ENCODE data around the gene LAMB3. TPM values are rescaled to one million over a fixed set of nuclear protein-coding genes. Genes with fewer than 3 reads are reported as not detected.

Gene LAMB3
- total RNA-seq, 1 donor from 2014 or later = 4.2 TPM

GRCh38 chr1:209613400-209614150 lies 38.6 kb downstream of the LAMB3 start:
- peaks cover 10% of the 10 kb centered on the region for H3K36me3 Mint-ChIP-seq (ENCODE audit: low read depth, unreplicated experiment)

GRCh38 chr1:209612646-209613399 lies 39.4 kb downstream of the LAMB3 start:
- peaks cover 9% of the 10 kb centered on the region for H3K36me3 Mint-ChIP-seq (ENCODE audit: low read depth, unreplicated experiment)
- H3K9me3 Mint-ChIP-seq (ENCODE audit: unreplicated experiment) = peaks cover 2% of the 10 kb centered on the region
- Histone ChIP-seq H3K9ac (ENCODE audit: low read length) (no peak overlapping the region), H3K27me3 (ENCODE audit: insufficient read depth, low read length) (no peaks in the 10 kb centered on the region), H3K4me1 (ENCODE audit: insufficient read depth, low read length) (no peaks in the 10 kb centered on the region), H4K20me1 (ENCODE audit: insufficient read depth, low read length) (no peaks in the 10 kb centered on the region), H2AFZ (ENCODE audit: low read depth, low read length) (no peak overlapping the region), H3K79me2 (ENCODE audit: insufficient read depth, low read length) (no peaks in the 10 kb centered on the region), H3K36me3 (ENCODE audit: insufficient read depth, low read length) (no peaks in the 10 kb centered on the region), H3K9me3 (ENCODE audit: insufficient read depth, low read depth, low read length) (no peaks in the 10 kb centered on the region), H3K27ac (ENCODE audit: low read depth, low read length) (no peak overlapping the region), H3K4me2 (ENCODE audit: low read length) (no peak overlapping the region), H3K4me3 (ENCODE audit: insufficient read depth, low read depth, low read length) (no peak overlapping the region)
- H3K27ac Mint-ChIP-seq (ENCODE audit: unreplicated experiment) = no peak overlapping the region
- H3K27me3 Mint-ChIP-seq (ENCODE audit: low read depth, unreplicated experiment) = peaks cover 49% of the 10 kb centered on the region
- FAIRE-seq = no peak
- H3K4me1 Mint-ChIP-seq (ENCODE audit: low read depth, unreplicated experiment) = no peaks in the 10 kb centered on the region
- DNase-seq (ENCODE audit: low read depth) = no peak
- no peak overlapping the region for H3K4me3 Mint-ChIP-seq (ENCODE audit: unreplicated experiment)
- TF ChIP-seq EZH2 (IDR thresholded peaks at IDR 0.05; ENCODE audit: insufficient read depth, low read length) (no peak), CTCF (IDR thresholded peaks at IDR 0.05; ENCODE audit: insufficient read depth, low read depth, low read length) (no peak)

More at GRCh38 chr1:209613400-209614150, 38.6 kb downstream of the LAMB3 start:
- no peak overlapping the region for H2AFZ ChIP-seq (ENCODE audit: low read depth, low read length)
- no peaks in the 10 kb centered on the region for H3K4me1 ChIP-seq (ENCODE audit: insufficient read depth, low read length)
- H3K79me2 ChIP-seq (ENCODE audit: insufficient read depth, low read length) = no peaks in the 10 kb centered on the region
- DNase-seq (ENCODE audit: low read depth) (no peak), FAIRE-seq (no peak)
- H4K20me1 ChIP-seq (ENCODE audit: insufficient read depth, low read length) = no peaks in the 10 kb centered on the region
- no peak overlapping the region for H3K27ac ChIP-seq (ENCODE audit: low read depth, low read length)
- H3K4me2 ChIP-seq (ENCODE audit: low read length) = no peak overlapping the region
- no peak overlapping the region for H3K4me3 ChIP-seq (ENCODE audit: insufficient read depth, low read depth, low read length)
- Mint-ChIP-seq H3K27me3 (ENCODE audit: low read depth, unreplicated experiment) (peaks cover 52% of the 10 kb centered on the region), H3K4me1 (ENCODE audit: low read depth, unreplicated experiment) (no peaks in the 10 kb centered on the region), H3K4me3 (ENCODE audit: unreplicated experiment) (no peak overlapping the region), H3K9me3 (ENCODE audit: unreplicated experiment) (peaks cover 2% of the 10 kb centered on the region), H3K27ac (ENCODE audit: unreplicated experiment) (no peak overlapping the region)
- no peaks in the 10 kb centered on the region for H3K36me3 ChIP-seq (ENCODE audit: insufficient read depth, low read length)
- no peaks in the 10 kb centered on the region for H3K27me3 ChIP-seq (ENCODE audit: insufficient read depth, low read length)
- no peak for TF ChIP-seq EZH2 (IDR thresholded peaks at IDR 0.05; ENCODE audit: insufficient read depth, low read length)
- H3K9ac ChIP-seq (ENCODE audit: low read length) = no peak overlapping the region
- H3K9me3 ChIP-seq (ENCODE audit: insufficient read depth, low read depth, low read length) = no peaks in the 10 kb centered on the region

- Histone ChIP-seq H3K4me2 (ENCODE audit: low read length) (no peak overlapping the region), H4K20me1 (ENCODE audit: insufficient read depth, low read length) (no peaks in the 10 kb centered on the region), H3K4me3 (ENCODE audit: insufficient read depth, low read depth, low read length) (no peak overlapping the region), H3K79me2 (ENCODE audit: insufficient read depth, low read length) (no peaks in the 10 kb centered on the region), H3K9ac (ENCODE audit: low read length) (no peak overlapping the region), H3K9me3 (ENCODE audit: insufficient read depth, low read depth, low read length) (no peaks in the 10 kb centered on the region), H3K27ac (ENCODE audit: low read depth, low read length) (no peak overlapping the region), H2AFZ (ENCODE audit: low read depth, low read length) (no peak overlapping the region), H3K4me1 (ENCODE audit: insufficient read depth, low read length) (no peaks in the 10 kb centered on the region), H3K27me3 (ENCODE audit: insufficient read depth, low read length) (no peaks in the 10 kb centered on the region), H3K36me3 (ENCODE audit: insufficient read depth, low read length) (no peaks in the 10 kb centered on the region)
- FAIRE-seq = no peak
- DNase-seq (ENCODE audit: low read depth) = no peak
- H3K27ac Mint-ChIP-seq (ENCODE audit: unreplicated experiment) = no peak overlapping the region
- H3K27me3 Mint-ChIP-seq (ENCODE audit: low read depth, unreplicated experiment) = peaks cover 48% of the 10 kb centered on the region
- H3K9me3 Mint-ChIP-seq (ENCODE audit: unreplicated experiment) = peaks cover 2% of the 10 kb centered on the region
- TF ChIP-seq EZH2 (IDR thresholded peaks at IDR 0.05; ENCODE audit: insufficient read depth, low read length) (no peak), CTCF (IDR thresholded peaks at IDR 0.05; ENCODE audit: insufficient read depth, low read depth, low read length) (no peak)
- H3K4me1 Mint-ChIP-seq (ENCODE audit: low read depth, unreplicated experiment) = peaks cover 6% of the 10 kb centered on the region
- peaks cover 4% of the 10 kb centered on the region for H3K36me3 Mint-ChIP-seq (ENCODE audit: low read depth, unreplicated experiment)
- no peak overlapping the region for H3K4me3 Mint-ChIP-seq (ENCODE audit: unreplicated experiment)
Observed at GRCh38 chr1:209611771-209612570, 40.3 kb downstream of the LAMB3 start.

Data from astrocyte (in vitro differentiated cells and primary cell).